GM12891 (cell line): ENCODE measurements around the gene LHX3.

Experiments used
- POLR2A ChIP-seq: IDR thresholded peaks from 2 replicates; pipeline ENCODE4 v1.6.1; 2011; ENCODE audit warnings: low read depth, low read length, control low read depth
- POLR2AphosphoS5 ChIP-seq: IDR thresholded peaks from 2 replicates; pipeline ENCODE4 v1.6.1; 2011; ENCODE audit warnings: low read depth, low read length, control low read depth
- TAF1 ChIP-seq: IDR thresholded peaks from 2 replicates; pipeline ENCODE4 v1.6.1; 2011; ENCODE audit warnings: low read depth, low read length, control low read depth

GRCh38 chr9:136244969-136245218 is 40.0 kb upstream of the LHX3 start:
- TF ChIP-seq TAF1 (no peak), POLR2AphosphoS5 (no peak), POLR2A (no peak)
